Mucosa of descending colon (tissue), 3 donors: ENCODE measurements around the gene ATG4C. TPM values are rescaled to one million over a fixed set of nuclear protein-coding genes. Genes with fewer than 3 reads are reported as not detected.
"Not testable (repeated sequence)": the region's sequence is repeated elsewhere in the genome, so short reads cannot be mapped to it uniquely, and the experiment has no call there.

Experiments
- ATAC-seq: fragments of 200-7000 bp; cut with Tn5 transposase; one replicate; pipeline ENCODE4 v1.9.1; 2020; ENCODE audit warnings: mild to moderate bottlenecking, moderate library complexity
- DNase-seq, 3 donors: peaks; one replicate each; pipeline ENCODE4 v3.0.0-alpha.2; 2020
- H3K36me3 ChIP-seq: fragments of 200-600 bp; one replicate; pipeline ENCODE4 v1.8.0; 2021; ENCODE audit warnings: low read depth, mild to moderate bottlenecking
- H3K4me1 ChIP-seq: fragments of 200-600 bp; one replicate; pipeline ENCODE4 v1.8.0; 2021; ENCODE audit warnings: low read depth, mild to moderate bottlenecking
- H3K4me3 ChIP-seq: fragments of 200-600 bp; one replicate; pipeline ENCODE4 v1.8.0; 2021; ENCODE audit warnings: mild to moderate bottlenecking
- H3K9me3 ChIP-seq: fragments of 200-600 bp; one replicate; pipeline ENCODE4 v1.8.0; 2021; ENCODE audit warnings: mild to moderate bottlenecking
- CTCF ChIP-seq: fragments of 200-600 bp; IDR thresholded peaks from one replicate; pipeline ENCODE4 v1.8.0; 2022; ENCODE audit warnings: antibody characterized with exemption, mild to moderate bottlenecking
- intact Hi-C, 2 donors: fragments of 100-400 bp; cut with DNase I in 1 of 2; cut with micrococcal nuclease in 1 of 2; formaldehyde crosslinking; loops; one replicate each; pipeline versions ENCODE4 v1.11.0 to v1.11.1; 2022; cut with DNase I, micrococcal nuclease
- total RNA-seq, 3 donors: library from RNA; stranded (reverse); fragmentation: NEBNext Ultra II Directional in 2 of 3; extraction: Animal tissue kit (Norgen Biotek cat#: 25700) in 2 of 3; gene quantifications; one replicate each; pipeline versions ENCODE4 v1.2.1 to v1.2.4, GENCODE V29; 2021 to 2023
- donor health status: DM: no; HTN: no; CAD: no; lungs with moderate emphysema.
- donor health status: DM: no; HTN: no; CAD: no.
- donor health status: DM: no; HTN: yes; CAD: no.

ATG4C gene
- total RNA-seq, 3 donors from 2014 or later, result 3.8 to 11.3 (median 7.4) TPM

- no peak for DNase-seq
- no peak for TF ChIP-seq CTCF
- H3K4me1 ChIP-seq, result no peaks in the 10 kb centered on the region
- ATAC-seq, result no peak
- H3K4me3 ChIP-seq, result no peak overlapping the region
- no peaks in the 10 kb centered on the region for H3K9me3 ChIP-seq
- intact Hi-C loops, result no loop called here
- H3K36me3 ChIP-seq, result no peaks in the 10 kb centered on the region
Observed at GRCh38 chr1:62765981-62766380, 18.0 kb upstream of the ATG4C start.

- H3K9me3 ChIP-seq, ATAC-seq, H3K4me1 ChIP-seq, intact Hi-C loops, H3K4me3 ChIP-seq, DNase-seq, H3K36me3 ChIP-seq: not testable (repeated sequence)
Observed at GRCh38 chr1:62768551-62768950, 15.4 kb upstream of the ATG4C start.

GRCh38 chr1:62772607-62773295 is 11.2 kb upstream of the ATG4C start:
- H3K4me3 ChIP-seq, result no peak overlapping the region
- intact Hi-C loops, result no loop called here
- ATAC-seq (no peak), DNase-seq (no peak)
- H3K9me3 ChIP-seq, result no peaks in the 10 kb centered on the region
- no peaks in the 10 kb centered on the region for H3K4me1 ChIP-seq
- no peaks in the 10 kb centered on the region for H3K36me3 ChIP-seq
- TF ChIP-seq CTCF, result no peak

GRCh38 chr1:62774006-62774405 is 9.9 kb upstream of the ATG4C start:
- DNase-seq (no peak), ATAC-seq (no peak)
- no peaks in the 10 kb centered on the region for H3K9me3 ChIP-seq
- TF ChIP-seq CTCF, result no peak
- no peak overlapping the region for H3K4me3 ChIP-seq
- H3K4me1 ChIP-seq, result no peaks in the 10 kb centered on the region
- intact Hi-C loops, result no loop called here
- no peaks in the 10 kb centered on the region for H3K36me3 ChIP-seq

- intact Hi-C loops, result no loop called here
- no peak overlapping the region for H3K4me3 ChIP-seq
- H3K9me3 ChIP-seq, result no peaks in the 10 kb centered on the region
Observed at GRCh38 chr1:62774971-62775595, 8.8 kb upstream of the ATG4C start.

More at GRCh38 chr1:62774971-62775595, 8.8 kb upstream of the ATG4C start:
- no peaks in the 10 kb centered on the region for H3K36me3 ChIP-seq
- no peaks in the 10 kb centered on the region for H3K4me1 ChIP-seq
- DNase-seq (no peak), ATAC-seq (no peak)
- no peak for TF ChIP-seq CTCF
